NB4 (cell line): ENCODE results near the gene HOXB1.

Experiments used
- CTCF ChIP-seq: IDR thresholded peaks from one replicate; pipeline ENCODE4 v1.5.1; 2012; ENCODE audit warnings: low read depth, low read length
- MAX ChIP-seq: IDR thresholded peaks from 2 replicates; pipeline ENCODE4 v1.6.1; 2011; ENCODE audit warnings: low read depth, low read length
- MYC ChIP-seq: IDR thresholded peaks from 2 replicates; pipeline ENCODE4 v1.6.1; 2011; ENCODE audit warnings: low read depth, low read length
- POLR2A ChIP-seq: IDR thresholded peaks from 2 replicates; pipeline ENCODE4 v1.6.1; 2011; ENCODE audit warnings: mild to moderate bottlenecking; ENCODE audit not compliant: insufficient read length; ENCODE audit errors: extremely low read depth

GRCh38 chr17:48559840-48560817 is 29.3 kb upstream of the HOXB1 start:
- TF ChIP-seq CTCF (no peak), POLR2A (no peak), MYC (no peak), MAX (no peak)
